HEK293 (cell line): ENCODE results near the gene KIRREL3.

ENCODE experiments used
- GLI4 ChIP-seq: fragments of 450-650 bp; formaldehyde crosslinking; IDR thresholded peaks from 2 replicates; pipeline ENCODE4 v1.5.1; 2016; ENCODE audit warnings: missing biosample characterization, missing genetic modification characterization
- KLF7 ChIP-seq: fragments of 450-650 bp; formaldehyde crosslinking; IDR thresholded peaks from 2 replicates; pipeline ENCODE4 v1.5.1; 2016; ENCODE audit warnings: missing biosample characterization, missing genetic modification characterization, borderline replicate concordance
- SCRT1 ChIP-seq: fragments of 450-650 bp; formaldehyde crosslinking; IDR thresholded peaks from 2 replicates; pipeline ENCODE4 v1.5.1; 2016; ENCODE audit warnings: missing biosample characterization, missing genetic modification characterization, borderline replicate concordance
- ZBTB48 ChIP-seq: fragments of 450-650 bp; formaldehyde crosslinking; IDR thresholded peaks from 2 replicates; pipeline ENCODE4 v1.5.1; 2016; ENCODE audit warnings: missing biosample characterization, missing genetic modification characterization
- ZNF335 ChIP-seq: fragments of 450-650 bp; formaldehyde crosslinking; conservative IDR thresholded peaks from 2 replicates; pipeline ENCODE4 v1.5.1; 2016; ENCODE audit warnings: missing biosample characterization, missing genetic modification characterization
- TF ChIP-seq, protein P1 (sequence below): fragments of 450-650 bp; formaldehyde crosslinking; IDR thresholded peaks from 2 replicates; pipeline ENCODE4 v1.5.1; 2016; ENCODE audit warnings: missing biosample characterization, missing genetic modification characterization
- TF ChIP-seq, protein P2 (sequence below): fragments of 450-650 bp; formaldehyde crosslinking; IDR thresholded peaks from 2 replicates; pipeline ENCODE4 v1.5.1; 2016; ENCODE audit warnings: missing biosample characterization, missing genetic modification characterization

DNA sequence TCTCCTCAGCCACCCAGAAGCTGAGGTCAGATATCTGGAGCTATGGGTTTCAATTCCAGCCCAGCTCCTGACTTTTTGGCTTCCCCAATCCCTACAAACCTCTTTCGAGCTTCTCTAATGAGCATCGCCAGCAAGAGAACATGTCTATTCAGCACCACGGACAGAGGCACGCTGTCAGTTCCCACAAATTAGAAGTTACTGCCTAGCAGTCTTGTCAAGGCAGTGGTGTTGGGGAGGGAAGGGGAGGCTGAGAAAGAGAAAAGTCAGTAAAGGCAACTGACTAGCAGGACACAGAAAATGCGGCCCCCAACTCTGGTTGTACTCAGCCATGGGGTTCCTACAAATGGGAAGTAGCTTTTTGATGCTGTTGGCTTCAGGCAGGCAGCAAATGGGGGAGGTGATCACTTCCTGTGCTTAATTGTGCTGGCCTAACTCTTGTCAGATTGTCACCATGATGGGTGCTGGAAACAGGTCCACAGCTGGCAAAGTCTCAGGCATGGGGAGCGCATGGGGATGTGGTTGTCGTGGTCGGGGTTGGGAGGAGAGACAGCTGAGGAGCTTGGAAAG lies 439.2 kb downstream of the KIRREL3 start:
- TF ChIP-seq ZNF335 (tag by site-specific recombination) (no peak), ZBTB48 (tag by site-specific recombination) (no peak), SCRT1 (no peak), GLI4 (tag by site-specific recombination) (no peak), KLF7 (tag by site-specific recombination) (no peak)
- TF ChIP-seq, protein P1, sequence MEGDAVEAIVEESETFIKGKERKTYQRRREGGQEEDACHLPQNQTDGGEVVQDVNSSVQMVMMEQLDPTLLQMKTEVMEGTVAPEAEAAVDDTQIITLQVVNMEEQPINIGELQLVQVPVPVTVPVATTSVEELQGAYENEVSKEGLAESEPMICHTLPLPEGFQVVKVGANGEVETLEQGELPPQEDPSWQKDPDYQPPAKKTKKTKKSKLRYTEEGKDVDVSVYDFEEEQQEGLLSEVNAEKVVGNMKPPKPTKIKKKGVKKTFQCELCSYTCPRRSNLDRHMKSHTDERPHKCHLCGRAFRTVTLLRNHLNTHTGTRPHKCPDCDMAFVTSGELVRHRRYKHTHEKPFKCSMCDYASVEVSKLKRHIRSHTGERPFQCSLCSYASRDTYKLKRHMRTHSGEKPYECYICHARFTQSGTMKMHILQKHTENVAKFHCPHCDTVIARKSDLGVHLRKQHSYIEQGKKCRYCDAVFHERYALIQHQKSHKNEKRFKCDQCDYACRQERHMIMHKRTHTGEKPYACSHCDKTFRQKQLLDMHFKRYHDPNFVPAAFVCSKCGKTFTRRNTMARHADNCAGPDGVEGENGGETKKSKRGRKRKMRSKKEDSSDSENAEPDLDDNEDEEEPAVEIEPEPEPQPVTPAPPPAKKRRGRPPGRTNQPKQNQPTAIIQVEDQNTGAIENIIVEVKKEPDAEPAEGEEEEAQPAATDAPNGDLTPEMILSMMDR (tag by site-specific recombination), result no peak
- TF ChIP-seq, protein P2, sequence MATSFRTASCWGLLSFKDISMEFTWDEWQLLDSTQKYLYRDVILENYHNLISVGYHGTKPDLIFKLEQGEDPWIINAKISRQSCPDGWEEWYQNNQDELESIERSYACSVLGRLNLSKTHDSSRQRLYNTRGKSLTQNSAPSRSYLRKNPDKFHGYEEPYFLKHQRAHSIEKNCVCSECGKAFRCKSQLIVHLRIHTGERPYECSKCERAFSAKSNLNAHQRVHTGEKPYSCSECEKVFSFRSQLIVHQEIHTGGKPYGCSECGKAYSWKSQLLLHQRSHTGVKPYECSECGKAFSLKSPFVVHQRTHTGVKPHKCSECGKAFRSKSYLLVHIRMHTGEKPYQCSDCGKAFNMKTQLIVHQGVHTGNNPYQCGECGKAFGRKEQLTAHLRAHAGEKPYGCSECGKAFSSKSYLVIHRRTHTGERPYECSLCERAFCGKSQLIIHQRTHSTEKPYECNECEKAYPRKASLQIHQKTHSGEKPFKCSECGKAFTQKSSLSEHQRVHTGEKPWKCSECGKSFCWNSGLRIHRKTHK (tag by site-specific recombination), result no peak
